SKM-1 (cell line): ENCODE results near the gene LY6G6C.

Experiments
- DNase-seq: peaks from one replicate; lab custom pipeline; 2025; ENCODE audit not compliant: unreplicated experiment; lab: John Stamatoyannopoulos, UW

The LY6G6C gene, protein sequence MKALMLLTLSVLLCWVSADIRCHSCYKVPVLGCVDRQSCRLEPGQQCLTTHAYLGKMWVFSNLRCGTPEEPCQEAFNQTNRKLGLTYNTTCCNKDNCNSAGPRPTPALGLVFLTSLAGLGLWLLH

DNA sequence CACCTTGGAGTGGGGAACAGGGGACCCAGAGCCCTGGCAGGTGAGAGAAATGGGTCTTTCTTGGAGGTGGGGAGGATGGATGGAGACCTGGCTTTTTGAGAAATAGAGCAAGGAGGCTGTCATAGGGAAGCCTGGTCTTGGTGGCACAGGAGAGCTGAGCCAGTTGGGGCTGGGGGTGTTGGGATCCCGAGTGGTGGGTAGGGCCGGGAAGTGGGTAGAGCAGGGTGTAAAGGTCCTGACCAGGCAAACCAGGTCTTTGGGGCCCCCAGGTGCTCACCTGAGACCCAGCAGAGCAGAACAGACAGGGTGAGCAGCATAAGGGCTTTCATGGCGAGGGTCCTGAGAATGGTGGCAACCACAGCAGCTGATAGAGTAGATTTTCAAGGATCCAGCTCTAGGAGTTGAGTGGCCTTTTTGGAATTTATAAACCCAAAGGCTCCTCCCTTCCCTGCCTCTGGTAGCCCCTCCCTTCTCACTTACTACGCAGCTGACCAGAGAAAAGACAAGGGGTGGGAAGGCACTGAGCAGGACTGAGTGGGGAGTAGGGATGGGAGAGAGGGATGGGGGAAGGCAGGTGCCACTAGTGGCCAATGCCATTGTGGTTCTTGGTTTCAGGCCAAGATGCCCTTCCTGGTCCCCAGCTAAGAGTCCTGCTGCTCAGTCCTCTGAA lies at the start of gene LY6G6C:
Gene LY6G6C (minus strand): TSS at position 396 of the 670 bp plus-strand sequence. CDS start 67 bp downstream, at position 329.
- no peak for DNase-seq

DNA sequence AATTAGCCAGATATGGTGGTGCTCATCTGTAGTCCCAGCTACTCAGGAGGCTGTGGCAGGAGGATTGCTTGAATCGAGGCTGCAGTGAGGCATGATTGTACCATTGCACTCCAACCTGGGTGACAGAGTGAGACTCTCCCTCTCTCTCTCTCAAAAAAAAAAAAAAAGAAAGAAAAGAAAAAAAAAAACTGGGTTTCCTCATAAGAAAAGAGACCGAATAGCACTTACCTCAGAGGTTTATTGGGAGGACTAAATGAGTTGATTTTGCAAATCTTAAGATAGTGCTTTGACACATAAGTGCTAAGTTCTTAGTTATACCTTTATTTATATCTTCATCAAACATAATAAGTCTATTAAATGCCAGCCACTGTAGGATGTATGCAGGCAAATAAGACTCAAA lies 49.3 kb upstream of the LY6G6C start:
- no peak for DNase-seq

DNA sequence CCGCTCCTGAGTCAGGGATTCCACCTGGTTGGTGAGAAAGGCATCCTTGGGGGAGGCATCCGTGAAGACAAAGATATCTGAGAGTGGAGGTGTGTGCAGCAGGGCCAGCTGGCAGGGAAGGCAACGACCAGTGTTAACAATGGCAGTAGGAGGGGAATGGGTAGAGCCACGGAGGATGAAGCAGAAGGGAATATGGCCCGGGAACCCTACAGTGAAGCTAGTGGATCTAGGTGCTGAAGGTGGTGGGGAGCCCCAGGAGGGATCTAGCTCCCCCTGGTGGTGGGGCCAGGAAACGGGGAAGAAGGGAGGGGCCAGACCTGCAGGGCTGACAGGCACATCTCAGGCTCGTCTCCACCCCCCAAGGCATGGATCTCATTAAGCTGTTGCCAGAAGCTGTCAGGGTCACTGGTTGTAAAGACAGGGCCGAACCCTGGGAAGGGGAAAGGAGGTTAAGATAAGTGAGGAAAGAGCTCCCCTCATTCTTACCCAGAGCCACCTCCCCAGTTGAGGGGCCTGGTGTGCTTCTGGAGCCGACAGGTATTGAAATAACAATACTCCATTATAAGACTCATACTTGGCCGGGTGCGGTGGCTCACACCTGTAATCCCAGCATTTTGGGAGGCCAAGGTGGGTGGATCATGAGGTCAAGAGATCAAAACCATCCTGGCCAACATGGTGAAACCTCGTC lies 48.3 kb upstream of the LY6G6C start:
- DNase-seq: peak; percentile 68

DNA sequence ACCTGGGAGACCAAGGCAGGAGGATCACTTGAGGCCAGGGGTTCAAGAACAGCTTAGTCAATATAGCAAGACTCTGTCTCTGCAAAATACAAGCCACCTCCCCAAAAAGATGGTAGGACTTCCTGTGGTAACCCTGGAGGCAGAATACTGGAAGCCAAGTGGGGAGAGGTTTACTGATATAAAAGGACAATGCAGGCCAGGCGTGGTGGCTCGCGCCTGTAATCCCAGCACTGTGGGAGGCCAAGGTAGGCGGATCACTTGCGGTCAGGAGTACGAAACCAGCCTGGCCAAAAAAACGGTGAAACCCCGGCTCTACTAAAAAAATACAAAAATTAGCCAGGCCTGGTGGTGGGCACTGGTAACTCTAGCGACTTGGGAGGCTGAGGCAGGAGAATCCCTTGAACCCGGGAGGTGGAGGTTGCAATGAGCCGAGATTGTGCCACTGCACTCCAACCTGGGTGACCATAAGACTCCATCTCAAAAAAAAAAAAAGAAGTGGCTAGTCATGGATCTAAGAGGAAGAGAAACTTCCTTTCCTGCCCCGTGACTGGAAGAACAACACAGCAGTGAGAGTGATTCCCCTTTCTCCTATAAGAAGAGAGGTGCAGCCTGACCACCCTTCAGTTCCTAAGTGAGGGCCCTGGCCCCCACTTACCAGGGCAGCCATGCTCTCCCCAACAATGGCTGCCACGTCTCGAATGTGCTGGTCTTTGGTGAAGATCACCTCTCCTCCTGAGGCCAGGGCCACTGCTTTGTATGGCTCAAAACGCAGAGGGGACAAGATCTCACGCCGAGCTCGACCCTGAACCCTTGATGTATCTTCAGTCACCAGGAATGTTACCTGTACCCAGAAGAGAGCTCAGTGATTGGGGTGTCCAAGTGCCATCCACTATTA lies 47.1 kb upstream of the LY6G6C start:
- DNase-seq: no peak

DNA sequence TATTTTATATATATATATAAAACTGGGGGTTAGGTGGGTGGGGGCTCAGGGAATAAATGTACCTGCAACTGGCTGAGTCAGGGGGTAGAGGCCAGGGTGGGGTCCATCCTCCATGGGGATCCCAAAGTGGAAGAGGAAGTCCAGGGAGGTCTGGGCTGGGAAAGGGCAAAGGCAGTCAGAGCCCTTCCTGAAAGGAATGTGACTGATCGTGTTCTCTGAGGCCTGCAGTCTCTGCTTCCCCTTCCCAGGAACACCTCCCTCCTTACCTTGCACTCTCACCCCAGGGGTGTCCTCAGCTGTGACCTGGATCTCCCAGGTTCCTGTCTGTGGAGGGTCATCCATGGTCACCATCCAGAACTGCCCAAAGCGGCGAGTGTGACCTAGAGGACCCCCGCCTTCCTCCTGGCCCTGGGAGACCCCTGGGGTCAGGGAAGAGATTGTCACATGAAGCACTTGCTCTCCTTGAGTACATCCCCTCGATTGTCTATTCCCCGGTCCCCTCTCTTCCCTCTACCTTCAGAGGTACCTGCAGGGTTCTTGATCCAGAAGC lies 45.6 kb upstream of the LY6G6C start:
- DNase-seq: no peak

DNA sequence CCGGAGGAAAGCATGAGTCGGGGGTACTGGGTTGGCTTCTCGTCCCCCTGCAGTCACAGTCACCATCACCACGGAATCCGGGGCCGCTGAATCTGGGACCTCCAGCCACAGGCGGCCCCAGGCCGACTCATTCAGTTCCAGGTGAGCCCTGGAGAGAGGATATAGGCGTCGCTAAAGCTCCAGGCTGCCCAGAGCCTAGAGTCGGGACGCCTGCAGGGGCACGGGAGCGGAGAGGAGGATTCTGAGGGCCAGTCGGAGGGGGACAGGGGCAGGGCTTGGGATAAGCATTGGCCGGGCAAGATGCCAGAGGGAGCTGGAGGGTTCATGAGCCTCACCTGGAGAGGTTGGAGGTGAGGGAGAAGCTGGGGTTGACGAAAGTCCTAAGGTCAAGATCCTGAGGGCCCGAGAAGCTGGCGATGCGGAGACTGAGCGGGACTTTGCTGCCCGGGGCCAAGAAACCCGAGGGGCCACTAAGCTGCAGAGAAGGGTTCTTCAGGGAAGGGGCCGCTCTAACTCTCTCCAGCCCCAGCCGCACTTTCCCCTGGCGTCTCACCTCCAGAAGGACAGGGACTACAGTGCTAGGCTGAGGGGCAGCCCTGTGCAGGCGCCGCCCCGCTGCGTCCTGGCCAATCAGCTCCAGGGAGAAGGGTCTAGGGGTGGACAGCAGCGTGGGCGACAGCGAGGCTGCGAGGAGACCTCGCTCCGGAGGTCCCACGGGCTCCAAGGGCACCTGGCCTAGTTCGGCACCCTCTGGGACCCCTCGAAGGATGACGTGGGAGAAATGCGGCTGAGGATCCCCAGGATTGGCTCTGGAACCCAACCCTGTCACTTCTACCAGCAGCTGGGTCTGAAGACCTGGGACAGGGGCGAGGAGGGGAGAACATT lies 44.6 kb upstream of the LY6G6C start:
- no peak for DNase-seq

DNA sequence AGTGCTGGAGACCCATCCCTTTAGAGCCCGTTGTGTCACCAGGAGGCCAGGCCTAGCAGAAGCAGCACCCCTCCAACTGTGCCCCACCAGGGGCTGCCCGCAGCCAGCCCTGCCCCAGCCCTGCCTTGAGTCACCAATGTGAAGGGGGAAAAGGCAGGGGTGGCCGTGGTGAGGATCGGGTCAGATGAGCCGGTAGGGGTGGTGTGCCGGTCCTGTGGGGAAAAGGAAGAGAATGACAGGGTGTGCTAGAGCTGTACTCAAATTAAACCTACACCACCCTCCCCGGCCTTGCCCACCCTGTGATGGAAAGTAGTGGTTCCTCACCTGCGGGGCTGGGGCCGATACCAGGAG lies 44.0 kb upstream of the LY6G6C start:
- DNase-seq: no peak

DNA sequence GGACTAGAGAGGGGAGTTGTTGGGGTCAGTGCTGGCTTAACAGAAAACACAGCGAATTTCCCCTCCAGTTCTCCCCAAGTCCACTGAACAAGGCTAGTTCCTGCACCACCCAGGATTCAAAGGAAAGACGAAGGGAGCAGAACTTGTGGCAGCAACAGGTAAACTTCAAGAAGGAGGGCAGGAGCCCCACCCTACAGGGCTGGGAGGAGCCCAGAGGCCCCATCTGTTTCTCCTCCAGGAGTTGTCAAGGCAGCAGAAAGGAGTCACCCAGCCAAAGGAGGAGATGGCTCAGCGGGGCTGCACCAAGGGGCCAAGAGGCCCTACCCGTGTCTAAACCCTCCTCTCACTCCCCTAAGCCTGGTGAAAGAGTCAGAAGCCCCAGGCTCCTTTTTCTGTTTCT lies 42.7 kb upstream of the LY6G6C start:
- DNase-seq: no peak

DNA sequence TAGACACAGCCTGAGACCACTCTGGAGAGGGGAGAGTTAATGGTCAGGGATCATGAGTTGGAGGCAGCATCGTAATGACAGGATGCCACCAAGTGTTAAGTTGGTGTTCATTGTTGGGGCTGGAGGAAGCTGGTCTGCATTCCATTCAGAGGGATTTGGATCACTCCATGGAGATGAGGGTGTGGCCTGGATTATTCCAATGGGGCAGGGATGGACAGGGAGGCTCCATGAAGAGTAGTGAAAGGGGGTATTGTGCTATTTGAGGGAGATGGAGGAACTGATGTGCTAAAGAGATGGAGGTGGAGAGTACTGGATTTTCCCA lies 42.0 kb upstream of the LY6G6C start:
- no peak for DNase-seq

DNA sequence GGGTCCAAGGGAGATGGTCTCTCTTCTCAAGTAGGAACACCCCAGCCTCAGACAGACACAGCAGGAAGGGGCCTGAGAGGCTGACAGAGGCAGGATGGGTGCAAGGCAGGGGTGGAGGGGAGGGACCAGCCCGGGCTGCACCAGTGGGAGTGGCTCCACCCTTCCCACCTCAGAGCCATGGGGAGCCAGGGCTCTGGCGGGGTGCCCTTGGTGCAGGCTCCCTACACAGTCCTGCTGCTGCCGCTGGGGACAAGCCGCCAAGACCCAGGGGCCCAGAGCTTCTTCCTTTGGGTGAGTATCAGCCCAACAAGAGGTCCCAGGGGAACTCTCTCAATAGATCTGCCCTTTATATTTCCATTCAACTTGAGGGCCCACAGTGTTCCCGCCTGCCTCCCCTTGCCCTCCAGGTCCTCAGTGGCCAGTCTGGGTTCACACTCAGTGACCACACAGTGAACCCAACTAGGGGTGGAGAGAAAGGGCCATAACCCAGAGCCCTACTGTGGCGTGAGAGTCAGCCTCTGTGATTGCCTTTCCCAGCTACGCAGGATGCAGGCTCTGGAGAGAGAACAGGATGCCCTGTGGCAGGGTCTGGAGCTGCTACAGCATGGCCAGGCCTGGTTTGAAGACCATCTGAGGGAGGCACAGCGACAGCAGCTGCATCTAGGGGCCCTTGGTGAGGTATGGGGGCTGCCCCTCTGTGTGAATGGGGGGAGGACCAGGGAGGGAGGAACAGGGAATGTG lies 41.5 kb upstream of the LY6G6C start:
- no peak for DNase-seq

DNA sequence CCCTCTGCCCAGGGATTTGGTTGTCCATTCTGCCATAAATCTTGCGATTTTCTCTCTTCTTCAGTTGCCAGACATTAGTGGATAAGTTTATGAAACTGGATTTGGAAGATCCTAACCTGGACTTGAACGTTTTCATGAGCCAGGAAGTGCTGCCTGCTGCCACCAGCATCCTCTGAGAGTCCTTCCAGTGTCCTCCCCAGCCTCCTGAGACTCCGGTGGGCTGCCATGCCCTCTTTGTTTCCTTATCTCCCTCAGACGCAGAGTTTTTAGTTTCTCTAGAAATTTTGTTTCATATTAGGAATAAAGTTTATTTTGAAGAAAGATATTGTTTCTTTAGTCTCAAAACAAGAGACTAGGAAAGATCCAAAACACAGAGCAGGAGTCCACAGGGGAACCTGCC lies 40.8 kb upstream of the LY6G6C start, which contains the start of gene SAPCD1:
Gene SAPCD1 (plus strand): TSS at position 301 of the 400 bp plus-strand sequence. CDS start 399 bp downstream, outside the sequence.
- no peak for DNase-seq

DNA sequence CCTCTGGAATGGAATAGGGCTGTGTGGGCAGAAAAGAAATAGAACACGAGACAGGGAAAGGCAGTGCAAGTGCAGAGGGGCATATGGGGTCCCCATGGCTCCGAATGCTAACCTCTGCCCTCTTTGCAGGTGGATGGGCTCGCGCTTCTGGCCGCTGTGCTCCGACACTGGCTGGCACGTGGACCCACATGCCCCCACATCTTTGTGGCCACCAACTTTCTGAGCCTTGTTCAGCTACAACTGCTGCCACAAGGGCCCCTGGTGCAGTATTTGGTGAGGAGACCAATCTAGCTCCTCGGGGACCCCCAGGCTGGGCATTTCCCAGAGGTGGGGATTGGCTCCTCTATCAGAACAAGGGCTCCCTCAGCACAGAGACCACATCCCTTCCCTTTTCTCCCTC lies 39.8 kb upstream of the LY6G6C start:
- no peak for DNase-seq

DNA sequence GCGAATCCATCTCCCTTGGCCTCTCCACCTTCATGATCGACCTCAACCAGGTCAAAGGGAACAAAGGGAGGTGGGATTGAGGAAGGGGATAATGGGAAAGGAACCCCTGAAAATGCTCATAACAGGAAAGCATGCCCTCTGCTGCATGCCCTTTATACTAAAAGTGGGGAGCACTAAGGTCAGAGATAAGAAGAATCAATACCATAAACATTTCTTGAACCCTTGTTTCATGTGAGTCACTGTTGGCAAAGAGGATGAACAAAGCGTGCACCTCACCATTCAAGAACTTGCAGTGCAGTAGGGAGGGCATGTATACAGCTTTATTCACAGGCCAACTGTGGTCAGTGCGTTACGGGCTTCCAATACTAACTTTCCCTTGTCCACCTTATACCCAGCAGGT lies 39.2 kb upstream of the LY6G6C start:
- DNase-seq: no peak

DNA sequence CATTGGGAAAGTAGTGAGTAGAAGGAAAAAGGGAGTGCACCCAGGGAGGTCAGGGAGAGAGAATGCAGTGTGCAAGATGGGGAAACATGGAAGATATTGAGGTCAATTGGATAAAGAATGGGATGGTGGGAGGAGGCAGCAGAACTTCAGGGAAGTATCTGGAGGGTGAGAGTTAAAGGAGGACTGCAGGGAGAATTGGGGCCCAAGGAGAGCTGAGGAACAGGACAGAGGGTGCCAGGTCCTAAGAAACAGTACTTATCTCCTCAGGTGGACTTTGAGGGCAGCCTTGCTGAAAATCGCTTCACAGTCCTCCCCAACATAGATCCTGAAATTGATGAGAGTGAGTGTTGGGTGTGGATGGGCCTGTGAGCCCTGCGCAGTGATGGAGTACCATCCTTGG lies 36.7 kb upstream of the LY6G6C start:
- DNase-seq: no peak

DNA sequence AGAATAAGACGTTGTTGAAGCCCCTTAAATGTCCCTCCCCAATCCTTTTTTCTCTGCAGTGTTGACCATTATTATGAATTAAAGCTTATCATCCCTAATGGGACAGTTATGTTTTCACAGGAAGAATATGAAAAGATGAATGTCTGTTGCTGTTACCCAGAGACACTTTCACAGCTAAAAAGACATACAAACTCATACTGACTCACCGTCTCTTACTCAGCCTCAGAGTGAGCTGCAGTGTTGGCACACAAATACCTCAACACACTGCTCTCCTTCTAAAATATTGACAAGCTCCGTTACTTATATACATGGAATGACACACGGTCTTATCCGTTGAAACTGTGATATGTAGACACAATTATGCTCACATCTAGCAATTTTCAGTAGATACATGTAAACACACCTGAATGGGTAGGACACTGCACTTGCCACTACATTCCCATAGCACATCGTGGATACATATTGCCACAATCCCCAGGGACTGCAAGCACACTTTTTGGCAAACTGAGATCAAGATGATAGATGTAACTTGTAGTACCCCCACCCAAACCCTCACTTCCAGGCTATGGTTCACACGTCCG lies 31.3 kb upstream of the LY6G6C start:
- DNase-seq: no peak

DNA sequence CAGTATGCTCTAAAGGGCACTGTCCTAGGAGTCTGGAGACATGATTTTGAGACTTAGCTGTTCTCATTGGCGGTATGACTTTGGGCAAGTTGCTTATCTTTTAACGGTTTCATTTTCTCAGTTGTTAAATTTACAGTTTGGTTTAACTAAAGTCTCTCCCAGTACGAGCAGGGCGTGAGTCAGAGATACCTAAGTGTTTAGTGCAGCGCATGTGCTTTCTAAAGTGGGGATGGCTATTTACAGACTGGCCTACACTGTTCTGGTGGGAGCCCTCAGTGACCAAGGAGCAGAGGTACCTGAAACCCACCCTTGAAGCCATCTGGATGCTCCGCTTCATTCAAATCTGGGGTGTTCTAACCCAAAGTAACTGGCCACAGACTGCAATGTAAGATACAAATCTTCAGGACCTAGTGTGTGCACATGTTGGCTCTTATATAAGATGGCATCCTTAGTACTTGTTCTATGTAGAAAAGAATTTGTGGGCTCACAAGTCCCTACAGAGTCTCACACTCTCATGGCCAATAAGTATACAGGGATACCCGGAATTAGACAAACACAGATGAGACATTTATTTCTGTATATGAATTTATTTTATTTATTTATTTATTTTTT lies 29.0 kb upstream of the LY6G6C start:
- no peak for DNase-seq

DNA sequence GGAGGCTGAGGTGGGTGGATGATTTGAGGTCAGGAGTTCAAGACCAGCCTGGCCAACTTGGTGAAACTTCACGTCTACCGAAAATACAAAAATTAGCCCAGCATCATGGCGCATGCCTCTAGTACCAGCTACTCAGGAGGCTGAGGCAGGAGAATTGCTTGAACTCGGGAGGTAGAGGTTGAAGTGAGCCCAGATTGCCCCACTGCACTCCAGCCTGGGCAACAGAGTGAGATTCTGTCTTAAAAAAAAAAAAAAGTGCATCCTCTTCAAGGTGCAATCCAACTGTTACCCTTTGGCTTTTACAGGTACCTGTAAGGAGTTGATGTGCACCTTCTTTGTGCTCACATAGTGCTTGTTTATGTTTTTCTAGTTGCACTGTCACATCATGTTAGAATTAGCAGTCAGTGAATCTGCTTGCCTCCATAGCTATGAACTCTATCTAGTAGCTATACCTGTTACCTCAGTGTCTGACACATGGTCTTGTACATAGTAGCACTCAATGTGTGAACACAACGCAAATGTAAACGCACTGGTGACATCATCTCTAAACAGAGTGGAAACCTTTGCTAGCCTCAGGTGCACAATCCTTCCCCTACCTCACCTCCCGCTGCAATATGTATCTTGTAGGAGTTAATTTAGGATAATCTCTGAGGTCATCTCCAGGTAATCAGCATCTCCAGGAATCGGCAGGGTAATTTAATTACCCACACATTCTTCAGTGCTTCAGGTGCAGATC lies 27.9 kb upstream of the LY6G6C start:
- DNase-seq: no peak

DNA sequence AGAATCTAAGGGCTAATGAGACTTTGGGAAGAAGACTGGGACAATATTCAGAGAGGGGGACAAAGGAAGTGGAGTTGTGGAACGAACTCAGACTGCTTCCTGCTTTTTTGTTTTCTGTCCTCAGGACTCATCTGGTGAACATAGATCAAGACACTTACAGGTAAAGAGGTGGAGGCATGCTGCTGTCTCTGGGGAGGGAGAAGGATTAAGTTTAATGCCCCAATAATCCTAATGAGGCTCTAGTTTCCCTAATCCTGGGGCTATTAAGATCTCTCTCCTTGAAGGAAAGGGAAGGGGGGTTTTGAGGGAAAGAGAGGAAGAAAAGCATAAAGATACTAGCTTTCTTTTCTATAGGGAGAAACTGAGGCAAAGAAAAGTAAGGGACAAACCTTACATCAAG lies 22.9 kb upstream of the LY6G6C start:
- no peak for DNase-seq
